Astrocyte of the spinal cord (primary cell): ENCODE measurements around the gene PLEKHG4.

Experiments used
- DNase-seq: peaks from one replicate; pipeline ENCODE4 v3.0.0; 2011; ENCODE audit warnings: low read depth, low spot score
- H3K4me3 ChIP-seq: 2 replicates; pipeline ENCODE4 v1.5.1; 2011; ENCODE audit warnings: low read depth, mild to moderate bottlenecking, low read length, moderate library complexity
- CTCF ChIP-seq: IDR thresholded peaks from 2 replicates; pipeline ENCODE4 v1.5.1; 2012; ENCODE audit warnings: low read depth, mild to moderate bottlenecking, low read length, inconsistent platforms
- in situ Hi-C: cut with HindIII; loops from 2 replicates; pipeline ENCODE4 v1.10.0; 2017; ENCODE audit warnings: low sequenced_read_pairs

The PLEKHG4 gene

DNA sequence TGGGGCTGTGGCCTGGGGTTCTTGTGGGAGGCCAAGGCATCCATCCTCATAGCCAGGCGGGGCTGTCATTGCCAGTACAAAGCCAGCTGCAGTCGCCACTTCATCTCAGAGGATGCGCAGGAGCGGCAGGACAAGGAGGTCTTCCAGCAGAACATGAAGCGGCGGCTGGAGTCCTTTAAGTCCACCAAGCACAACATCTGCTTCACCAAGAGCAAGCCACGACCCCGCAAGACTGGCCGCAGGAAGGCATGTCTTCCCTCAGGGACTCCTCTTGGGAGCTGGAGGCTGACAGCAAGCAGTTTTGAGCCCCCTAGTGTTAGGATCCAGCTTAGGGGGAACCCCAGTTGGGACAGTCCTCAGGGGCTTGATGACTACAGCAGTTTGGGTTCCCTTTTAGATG is 15.1 kb upstream of the PLEKHG4 start:
- DNase-seq: no peak
- H3K4me3 ChIP-seq: no peak overlapping the region
- TF ChIP-seq CTCF: peak; percentile 24
- in situ Hi-C loops: no loop called here

DNA sequence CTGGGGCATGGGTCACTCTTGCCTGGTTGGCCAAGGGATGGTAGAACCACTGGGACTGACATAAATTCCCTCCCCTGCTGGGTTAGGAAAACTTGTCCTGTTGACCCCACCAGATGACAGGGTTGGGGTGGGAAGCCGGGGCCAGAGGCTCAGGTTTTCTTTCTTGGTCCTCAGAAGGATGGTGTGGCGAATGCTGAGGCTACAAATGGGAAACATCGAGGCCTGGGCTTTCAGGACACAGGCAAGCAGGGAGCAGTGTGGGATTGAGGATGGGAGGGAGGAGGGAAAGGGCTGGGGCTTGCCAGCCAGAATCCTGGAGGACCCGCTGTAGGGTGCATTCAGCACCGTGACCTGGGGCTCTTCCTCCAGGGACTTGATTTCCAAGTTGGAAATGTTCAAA is 14.5 kb upstream of the PLEKHG4 start:
- H3K4me3 ChIP-seq: no peak overlapping the region
- no peak for DNase-seq
- in situ Hi-C loops: no loop called here
- TF ChIP-seq CTCF: no peak

GRCh38 chr16:67265834-67266233 is 13.5 kb upstream of the PLEKHG4 start:
- in situ Hi-C loops: no loop called here
- DNase-seq: no peak
- no peak overlapping the region for H3K4me3 ChIP-seq
- TF ChIP-seq CTCF: no peak

GRCh38 chr16:67268136-67268579 is 11.2 kb upstream of the PLEKHG4 start:
- H3K4me3 ChIP-seq: no peak overlapping the region
- no peak for TF ChIP-seq CTCF
- in situ Hi-C loops: no loop called here
- peak; percentile 90 for DNase-seq

DNA sequence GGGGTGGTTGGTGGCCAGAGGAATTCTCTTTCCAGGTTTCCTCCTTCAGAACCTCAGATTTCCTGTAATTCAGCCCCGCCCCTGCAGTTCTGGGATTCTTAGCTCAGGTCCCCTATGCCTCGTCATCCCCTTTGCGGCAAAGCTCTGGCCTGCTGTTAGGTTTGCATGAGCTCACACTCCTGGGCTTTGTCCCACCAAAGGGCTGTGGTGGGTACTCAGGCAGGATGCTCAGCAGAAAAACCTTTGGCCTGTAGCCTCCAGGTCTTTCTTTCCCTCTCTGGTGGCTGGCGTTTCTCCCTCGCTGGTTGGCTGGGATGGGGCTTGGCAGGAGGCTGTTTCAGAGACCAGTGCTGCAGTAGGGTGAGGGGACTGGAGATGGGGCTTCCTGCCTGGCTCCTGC is 9.6 kb upstream of the PLEKHG4 start:
- DNase-seq: peak; percentile 89
- TF ChIP-seq CTCF: no peak
- no peak overlapping the region for H3K4me3 ChIP-seq
- in situ Hi-C loops: no loop called here

- in situ Hi-C loops: no loop called here
- no peak for DNase-seq
- no peak for TF ChIP-seq CTCF
- no peak overlapping the region for H3K4me3 ChIP-seq
These were observed 8.4 kb upstream of the PLEKHG4 start for GRCh38 chr16:67270931-67271338.

- no peak for DNase-seq
- in situ Hi-C loops: no loop called here
- no peak for TF ChIP-seq CTCF
- no peak overlapping the region for H3K4me3 ChIP-seq
These were observed 7.9 kb upstream of the PLEKHG4 start for GRCh38 chr16:67271446-67271845.
